RPMI7951 (cell line): Measurements from ENCODE around the gene CNGB1. TPM values are rescaled to one million over a fixed set of nuclear protein-coding genes. Genes with fewer than 3 reads are reported as not detected.
"Not testable (repeated sequence)": the region's sequence is repeated elsewhere in the genome, so short reads cannot be mapped to it uniquely, and the experiment has no call there.

Experiments
- DNase-seq: peaks from one replicate; pipeline ENCODE4 v3.0.0-alpha.2; 2012; ENCODE audit warnings: low read depth
- total RNA-seq: library from RNA; depleted of rRNA; stranded (reverse); fragments of >200 nt; shearing (Covaris generic); gene quantifications from 2 replicates; pipeline ENCODE4 v1.2.3, GENCODE V29; 2014

The CNGB1 gene
- total RNA-seq, 1 experiment from 2014 or later: not detected

DNA sequence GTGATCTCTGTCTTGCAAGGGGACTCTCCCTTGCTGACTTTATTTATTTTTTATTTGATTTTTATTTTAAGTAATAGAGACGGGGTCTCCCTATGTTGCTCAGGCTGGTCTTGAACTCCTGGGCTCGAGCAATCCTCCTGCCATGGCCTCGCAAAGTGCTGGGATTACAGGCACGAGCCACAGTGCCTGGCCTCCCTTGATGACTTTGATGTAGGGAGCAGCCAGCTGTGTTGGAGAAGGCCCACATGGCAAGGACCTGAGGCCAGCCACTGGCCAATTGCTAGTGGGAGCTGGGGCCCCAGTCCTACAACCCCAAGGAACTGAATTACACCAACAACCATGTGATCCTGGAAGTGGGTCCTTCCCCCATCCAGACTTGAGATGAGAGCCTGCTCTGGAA, 81.8 kb downstream of the CNGB1 start:
- DNase-seq: no peak

DNA sequence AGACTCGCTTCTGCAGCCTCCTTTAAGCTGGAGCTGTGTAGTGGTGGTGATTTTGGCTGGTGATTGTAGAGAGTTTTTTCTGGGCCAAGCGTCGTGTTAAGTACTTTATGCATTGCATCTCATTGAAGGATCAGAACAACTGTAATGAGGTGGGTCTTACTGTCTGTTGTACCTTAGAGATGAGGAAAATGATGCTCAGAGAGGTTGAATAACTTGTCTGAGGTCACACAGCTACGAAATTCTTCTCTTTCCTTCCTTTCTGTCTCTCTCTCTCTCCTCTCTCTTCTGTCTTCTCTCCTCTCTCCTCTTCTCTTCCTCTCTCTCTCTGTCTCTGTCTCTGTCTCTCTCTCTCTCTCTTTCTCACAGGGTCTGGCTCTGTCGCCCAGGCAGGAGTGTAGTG, 82.8 kb downstream of the CNGB1 start:
- DNase-seq: no peak

DNA sequence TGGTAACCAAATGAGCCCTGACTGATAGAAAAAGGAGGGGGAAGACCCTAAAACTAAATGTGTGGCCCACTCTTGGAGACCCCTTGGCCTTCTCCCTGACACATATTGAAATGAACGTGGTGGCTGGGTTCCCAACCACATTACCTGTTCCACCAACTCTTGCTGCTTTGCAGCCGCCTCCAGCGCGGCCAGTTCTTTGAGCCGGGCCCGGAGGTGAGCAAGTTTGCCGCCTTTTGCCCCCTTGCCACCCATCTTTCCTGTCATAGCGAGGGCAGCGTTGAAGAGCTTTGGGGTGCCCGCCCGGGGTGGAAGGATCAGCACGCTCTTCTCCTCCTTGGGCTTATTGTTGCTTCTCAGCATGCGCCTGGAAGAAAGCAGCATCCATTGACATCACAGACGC, 83.2 kb downstream of the CNGB1 start:
- DNase-seq: no peak

DNA sequence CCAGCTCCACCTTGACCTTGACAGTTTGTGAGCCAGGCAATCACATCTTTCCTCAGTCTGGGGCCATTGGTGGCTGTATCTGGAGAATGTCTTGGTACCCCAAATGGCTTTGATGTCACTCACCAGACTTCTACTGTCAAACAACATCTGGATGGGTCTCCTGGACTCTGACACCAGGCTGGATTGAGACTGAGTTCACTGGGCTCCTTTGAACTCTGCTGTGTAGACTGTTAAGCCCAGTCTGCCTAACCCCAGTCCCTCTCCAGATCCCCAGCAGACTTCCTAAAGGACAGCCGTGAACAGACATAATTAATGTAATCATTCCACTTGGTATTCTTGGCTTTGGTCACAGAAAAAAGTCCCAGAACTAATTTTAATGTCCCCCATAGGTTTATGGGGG, 84.5 kb downstream of the CNGB1 start:
- DNase-seq: no peak

DNA sequence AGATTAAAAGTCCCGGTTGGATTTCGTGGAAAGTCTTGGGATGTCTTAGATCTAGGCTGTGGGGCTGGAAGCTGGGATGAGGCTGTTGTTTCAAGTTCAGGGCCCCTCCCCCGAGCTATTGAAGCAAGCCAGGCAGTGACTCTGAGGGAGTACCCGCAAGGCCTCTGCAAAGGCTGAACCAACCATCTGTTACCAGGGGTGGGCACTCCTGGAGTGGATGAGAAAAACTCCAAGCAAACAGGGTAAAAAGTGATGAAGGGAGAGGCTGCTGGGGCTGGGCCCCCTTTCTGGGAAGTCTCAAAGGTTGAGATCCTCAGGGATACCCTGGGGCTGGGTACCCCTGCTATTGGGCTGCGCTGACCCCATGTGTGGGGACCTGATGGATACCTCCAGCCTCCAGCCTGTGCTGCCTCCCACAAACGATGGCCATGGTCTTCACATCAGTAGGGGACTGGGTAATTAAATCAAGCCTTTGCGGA, 86.2 kb downstream of the CNGB1 start:
- DNase-seq: no peak

DNA sequence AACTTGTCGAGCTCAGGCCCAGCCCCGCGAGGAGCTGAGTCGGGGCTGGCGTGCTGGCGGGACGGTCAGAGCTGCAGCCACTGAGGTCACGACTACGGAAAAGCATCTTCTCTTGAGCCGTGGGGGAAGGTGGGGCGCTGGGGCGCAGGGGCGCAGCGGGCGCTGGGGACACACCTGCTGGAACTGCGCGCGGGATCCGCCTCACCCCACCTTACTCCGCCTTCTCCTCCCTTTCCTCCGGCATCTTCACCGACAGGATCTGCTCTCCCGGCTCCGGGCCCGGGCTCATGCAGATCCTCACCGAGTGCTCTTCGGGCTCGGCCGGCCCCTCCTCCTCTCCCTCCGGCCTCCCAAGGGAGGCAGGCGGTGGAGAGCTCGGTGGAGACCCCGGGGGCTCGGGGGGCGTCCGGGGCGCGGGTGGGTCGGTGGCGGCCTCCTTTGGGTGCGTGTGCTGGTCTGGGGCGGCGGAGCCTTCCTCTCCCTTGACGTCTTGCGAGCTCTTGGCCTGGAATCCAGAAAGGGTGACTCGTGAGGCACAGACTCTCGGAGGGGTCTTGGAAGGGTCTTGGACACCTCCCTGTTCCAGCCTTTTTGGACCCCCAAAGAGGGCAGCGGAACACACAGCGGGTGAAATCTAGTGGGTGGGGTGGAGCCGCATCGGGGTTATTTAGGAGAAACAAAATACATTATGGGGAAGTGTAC, 86.8 kb downstream of the CNGB1 start:
- no peak for DNase-seq

DNA sequence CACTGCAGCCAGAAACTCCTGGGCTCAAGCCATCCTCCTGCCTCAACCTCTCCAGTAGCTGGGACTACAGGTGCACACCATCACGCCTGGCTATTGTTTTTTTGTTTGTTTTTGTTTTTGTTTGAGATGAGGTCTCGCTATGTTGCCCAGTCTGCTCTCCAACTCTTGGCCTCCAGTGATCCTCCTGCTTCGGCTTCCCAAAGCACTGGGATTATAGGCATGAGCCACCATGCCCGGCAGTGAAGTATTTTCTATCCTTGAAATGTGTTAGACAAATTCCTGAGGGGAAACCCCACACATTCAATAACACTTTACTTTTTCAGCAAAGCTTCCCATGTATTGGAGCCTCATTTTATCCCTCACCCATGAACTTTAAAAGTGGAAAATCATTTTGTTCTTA, 87.4 kb downstream of the CNGB1 start:
- DNase-seq: no peak

DNA sequence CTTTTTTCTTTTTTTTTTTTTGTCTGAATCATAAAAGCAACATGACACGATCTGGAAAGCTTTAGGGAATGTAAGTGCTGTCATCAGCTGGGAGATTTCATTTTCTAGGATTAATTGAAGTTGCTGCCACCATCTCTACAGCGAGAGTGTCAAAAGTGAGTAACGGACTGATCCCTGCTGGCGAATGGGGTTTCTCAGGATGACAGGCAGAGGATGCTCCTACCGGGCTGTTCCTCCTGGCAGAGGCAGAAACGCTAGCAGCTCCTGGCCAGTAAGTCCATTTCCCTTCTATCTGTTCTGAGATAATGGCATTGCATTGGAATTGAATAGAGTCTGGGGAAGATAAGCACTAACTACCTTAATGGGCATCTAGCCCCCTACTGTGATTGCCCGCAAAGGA, 88.1 kb downstream of the CNGB1 start:
- no peak for DNase-seq

DNA sequence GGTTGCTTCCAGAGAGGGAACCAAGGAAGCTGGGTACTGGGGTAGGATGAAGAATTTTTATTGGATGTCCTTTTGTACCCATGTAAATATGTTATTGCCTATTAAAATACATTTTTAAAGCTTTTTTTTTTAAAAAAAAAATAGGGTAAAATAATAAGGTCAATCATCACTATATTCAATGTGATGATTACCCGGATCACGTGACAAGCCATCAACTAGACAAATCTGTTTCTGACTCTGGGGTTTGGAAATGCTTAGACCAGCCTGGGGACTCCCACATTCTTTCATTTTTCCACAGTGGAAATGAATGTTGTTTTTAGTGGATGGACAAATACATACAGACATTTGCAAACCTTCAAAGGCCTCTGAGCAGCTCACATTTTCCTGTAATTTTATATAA, 88.7 kb downstream of the CNGB1 start:
- no peak for DNase-seq

DNA sequence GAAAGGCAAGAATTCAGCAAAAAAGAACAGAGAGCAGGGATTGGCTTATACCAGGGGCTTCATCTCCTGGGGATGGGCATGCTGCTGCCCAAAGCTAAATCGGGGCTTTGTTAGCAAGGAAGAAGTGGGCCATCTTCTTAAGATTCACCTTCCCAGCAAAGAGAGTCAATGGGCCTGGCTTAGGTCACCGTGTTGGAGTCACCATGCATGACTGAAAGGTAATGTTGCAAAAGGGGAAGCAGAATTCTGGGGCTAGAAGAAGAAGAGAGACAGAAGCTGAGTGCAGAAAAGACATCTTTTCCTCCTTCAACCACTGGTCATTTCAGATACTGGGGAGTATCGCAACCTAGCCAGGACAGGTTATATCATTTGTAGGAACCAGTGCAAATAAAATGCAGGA, 92.3 kb downstream of the CNGB1 start:
- no peak for DNase-seq

DNA sequence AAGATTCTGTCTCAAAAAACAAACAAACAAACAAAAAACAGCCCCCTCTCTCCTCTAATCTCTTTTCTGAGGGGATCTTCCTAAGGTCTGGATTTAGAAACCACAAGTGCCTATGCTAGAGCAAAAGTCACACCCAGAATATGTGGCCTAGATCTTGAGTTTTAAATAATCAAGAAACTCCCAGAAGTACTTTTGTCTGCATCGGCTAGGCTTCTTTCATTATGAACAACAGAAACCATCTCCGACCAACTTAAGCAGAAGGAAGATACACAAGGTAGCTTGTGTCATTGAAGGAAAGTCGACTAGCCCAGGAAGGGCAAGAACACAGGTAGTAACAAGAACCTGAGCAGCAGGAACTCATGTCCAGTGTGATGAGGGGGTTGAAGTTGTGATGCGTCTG, 94.7 kb downstream of the CNGB1 start:
- no peak for DNase-seq

DNA sequence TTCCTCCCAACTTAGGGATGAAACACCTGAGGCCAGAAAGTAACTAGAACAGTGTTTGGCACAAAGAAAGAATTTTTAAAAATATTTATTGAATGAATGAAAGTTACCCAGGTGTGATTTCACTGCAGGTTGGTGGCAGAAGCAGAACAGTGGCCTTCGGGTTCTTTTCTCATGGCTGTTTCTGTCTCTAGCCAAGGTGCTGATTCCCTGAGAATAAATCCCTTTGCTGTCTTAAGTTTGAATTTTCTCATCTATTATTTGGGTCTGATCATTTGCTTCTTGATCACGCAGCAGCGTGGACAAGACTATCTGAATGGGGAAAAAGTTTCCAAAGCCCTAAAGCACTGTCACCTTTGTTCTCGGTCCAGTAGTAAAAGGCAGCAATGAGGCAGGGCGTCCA, 95.6 kb downstream of the CNGB1 start:
- no peak for DNase-seq

DNA sequence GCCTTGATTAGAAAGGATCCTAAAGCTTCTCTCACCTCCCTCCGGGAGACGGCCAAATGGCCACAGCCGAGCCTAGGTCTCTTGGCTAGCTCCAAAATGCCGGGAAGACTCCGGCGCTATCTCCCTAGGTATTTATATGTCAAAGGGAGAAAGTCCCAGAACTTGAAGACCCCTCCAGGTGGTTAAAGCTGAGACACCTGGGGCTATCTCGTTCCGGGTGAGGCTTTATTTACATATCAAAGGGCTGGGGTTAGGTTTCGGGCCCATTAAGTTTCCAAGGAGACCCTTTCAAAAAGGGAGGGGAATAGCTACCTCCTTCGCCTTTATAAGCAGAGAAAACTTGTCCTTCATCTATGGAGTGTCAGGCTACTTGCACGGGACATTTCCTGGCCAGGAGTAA, 97.7 kb downstream of the CNGB1 start:
- no peak for DNase-seq

DNA sequence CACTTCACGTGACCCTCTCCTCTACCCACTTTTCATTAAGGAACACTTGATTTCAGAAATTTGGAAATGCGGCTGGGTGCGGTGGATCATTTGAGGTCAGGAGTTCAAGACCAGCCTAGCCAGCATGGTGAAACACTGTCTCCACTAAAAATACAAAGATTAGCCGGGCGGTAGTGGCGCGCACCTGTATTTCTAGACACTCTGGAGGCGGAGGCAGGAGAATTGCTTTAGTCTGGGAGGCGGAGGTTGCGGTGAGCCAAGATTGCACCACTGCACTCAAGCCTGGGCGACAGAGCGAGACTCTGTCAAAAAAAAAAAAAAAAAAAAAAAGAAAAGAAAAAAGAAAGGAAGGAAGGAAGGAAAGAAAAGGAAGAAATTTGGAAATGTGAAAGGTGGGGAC, 98.2 kb downstream of the CNGB1 start:
- DNase-seq: not testable (repeated sequence)

DNA sequence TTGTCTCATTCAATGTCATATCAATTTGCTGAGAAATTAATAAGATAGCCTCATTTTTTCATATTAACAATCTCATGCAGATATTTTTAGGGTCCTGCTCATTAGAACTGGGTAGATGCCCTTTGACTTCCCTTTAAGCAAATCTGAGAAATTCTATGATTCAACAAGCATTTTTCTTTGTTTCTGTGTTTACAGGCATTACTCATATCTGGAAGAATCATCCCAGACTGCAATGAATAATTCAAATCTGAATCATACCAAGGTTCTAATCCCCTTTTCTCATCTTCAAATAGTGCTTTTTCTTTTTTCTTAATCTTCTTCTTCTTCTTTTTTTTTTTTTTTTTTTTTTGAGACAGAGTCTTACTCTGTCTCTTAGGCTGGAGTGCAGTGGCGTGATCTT, 99.5 kb downstream of the CNGB1 start:
- peak; percentile 46 for DNase-seq

DNA sequence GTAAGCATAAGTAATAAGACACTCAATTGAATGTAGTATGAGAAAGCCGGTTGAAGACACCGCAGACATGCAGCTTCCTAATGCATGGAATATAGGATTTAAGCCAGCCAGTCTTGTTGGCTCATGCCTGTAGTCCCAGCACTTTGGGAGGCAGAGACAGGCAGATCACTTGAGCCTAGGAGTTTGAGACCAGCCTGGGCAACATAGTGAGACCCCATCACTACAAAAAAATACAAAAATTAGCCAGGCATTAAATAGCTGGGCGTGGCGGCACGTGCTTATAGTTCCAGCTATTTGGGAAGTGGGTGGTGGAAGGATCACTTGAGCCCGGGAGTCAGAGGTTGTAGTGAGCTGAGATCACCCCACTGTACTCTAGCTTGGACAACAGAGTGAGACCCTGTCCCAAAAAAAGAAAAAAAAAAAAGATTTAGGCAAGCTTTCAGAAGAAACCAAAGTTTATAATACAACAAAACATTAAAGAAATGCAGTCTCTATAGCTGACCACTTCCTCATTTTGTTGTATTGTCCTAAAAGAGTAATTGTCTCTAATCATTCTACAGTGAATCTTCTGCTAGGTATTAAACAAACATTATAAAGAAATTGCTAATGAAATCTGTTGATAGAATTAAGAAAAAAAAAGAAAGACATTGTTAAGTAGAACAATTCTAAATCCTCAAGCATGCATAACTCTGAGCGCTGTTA, 100.0 kb downstream of the CNGB1 start:
- DNase-seq: no peak

DNA sequence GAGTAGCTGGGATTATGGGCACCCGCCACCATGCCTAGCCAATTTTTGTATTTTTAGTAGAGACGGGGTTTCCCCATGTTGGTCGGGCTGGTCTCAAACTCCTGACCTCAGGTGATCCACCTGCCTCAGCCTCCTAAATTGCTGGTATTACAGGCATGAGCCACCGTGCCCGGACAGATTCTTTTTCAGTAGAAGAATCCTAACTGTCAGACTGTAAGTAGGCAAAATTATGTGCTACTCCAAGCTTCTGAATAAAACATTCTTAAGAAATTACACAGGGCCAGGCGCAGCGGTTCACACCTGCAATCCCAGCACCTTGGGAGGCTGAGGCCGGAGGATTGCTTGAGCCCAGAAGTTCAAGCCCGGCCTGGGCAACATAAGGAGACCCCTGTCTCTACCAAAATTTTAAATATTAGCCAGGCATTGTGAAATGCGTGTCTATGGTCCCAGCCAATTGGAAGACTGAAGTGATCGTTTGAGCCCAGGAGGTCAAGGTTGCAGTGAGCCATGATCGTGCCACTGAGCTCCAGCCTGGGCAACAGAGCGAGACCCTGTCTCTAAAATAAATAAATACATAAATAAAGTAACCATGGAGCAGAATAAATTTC, 101.9 kb downstream of the CNGB1 start:
- no peak for DNase-seq

DNA sequence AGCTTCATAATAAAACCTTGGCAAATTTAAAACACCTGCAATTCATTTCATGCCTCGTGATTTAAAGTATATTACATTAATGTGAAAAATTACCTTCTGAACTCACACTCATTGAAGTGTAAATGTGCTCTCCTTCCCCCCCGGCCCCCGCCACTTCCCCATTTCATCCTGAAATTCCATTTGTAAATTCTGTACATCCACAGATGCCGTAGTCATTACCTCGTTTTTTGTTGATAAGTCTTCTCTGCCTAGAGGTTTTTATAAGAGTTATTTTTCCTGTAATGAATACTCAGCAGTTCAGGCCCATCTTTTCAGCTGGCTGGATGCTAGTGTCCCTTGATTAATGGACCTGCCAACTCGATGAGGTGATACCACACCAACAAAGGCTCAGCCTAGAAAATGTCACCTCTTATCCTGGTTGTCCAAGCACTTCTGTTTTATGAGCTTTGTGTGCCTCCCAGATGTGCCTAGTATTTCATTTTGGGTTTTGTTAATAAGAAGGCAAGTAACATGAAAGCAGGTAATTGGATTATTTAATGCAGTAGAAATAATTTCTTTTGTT, 103.8 kb downstream of the CNGB1 start:
- DNase-seq: no peak

DNA sequence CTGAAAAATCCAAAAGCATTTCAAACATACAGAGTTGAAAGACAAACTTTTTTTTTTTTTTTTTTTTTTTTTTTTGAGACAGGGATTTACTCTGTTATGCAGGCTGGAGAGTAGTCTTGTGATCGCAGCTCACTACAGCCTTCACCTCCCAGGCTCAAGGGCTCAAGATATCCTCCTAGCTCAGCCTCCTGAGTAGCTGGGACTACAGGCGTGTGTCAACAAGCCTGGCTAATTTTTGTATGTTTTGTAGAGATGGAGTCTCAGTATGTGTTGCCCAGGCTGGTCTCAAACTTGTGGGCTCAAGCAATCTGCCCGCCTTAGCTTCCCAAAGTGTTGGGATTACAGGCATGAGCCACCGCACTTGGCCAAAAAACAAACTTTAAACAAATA, 104.4 kb downstream of the CNGB1 start:
- DNase-seq: no peak

DNA sequence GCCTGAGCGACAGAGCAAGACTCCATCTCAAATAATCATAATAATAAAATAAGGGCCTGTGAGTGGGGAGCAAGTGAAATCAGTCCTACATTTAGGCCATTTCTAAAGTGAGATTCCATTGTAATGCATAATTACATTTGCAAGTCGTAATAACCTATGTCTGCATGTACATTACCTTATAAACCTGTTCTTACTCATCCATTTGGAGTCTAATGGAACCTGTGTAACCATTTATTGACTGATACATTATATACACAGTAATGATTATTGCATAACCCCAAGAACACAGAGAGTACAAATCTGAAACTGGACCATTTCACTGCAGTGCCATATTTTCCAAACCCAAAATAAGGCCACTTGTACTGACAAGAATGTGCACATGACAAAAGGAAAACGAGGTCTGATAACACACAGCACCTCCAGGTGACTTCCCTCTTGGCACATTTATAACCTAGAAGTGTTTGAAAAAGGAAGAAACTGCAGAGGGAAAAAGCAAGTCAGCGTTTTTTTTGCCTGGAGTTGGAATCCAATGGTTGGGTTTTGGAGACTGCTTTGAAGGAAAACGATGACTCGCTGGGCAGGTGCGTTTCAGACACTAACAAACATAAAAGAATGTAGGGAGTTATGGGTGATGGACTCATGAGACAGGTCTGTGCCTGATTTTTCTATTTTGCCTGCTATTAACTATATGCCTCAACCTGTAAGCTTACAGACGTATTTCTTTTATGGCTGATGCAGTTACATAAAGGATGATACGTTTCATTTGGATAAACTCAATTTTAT, 105.0 kb downstream of the CNGB1 start:
- no peak for DNase-seq

DNA sequence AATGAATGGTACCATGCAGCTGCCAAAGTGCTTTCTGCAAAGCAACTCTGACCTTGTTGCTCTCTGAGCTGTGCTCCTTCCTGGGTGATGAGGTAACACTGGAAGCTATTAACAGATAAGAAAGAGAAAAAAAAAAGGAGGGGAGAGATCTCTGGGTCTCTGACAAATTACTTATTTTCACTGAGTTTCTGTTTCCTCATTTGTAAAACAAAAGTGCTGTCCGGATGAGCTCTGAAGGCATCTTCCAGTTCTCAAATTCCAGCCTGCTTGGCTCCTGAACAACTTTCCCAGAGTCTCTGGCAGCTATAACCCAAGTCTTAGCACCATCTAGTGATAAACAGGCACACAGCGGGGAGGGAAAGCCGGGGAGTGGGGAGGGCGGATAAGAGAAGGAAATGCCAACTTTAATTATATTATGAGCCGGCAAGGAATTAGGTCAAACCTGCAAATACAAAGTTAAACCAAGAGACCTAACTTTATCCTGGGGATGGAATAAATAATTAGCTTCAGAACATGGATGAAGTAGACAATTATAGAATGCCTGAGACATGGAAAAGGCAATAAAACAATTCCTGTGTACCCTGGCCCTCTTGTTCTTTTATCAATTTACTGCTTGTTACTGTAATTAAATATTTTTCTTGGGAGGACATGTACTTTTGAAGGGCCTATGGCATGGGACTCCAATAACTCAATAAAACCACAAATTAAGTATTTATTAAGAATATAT, 107.3 kb downstream of the CNGB1 start:
- peak; percentile 78 for DNase-seq
